SK-N-SH (cell line): ENCODE results near the gene SPNS1. TPM values are rescaled to one million over a fixed set of nuclear protein-coding genes. Genes with fewer than 3 reads are reported as not detected.

Experiments used
- CTCF ChIA-PET: fragments of 300-600, 350-600 bp; formaldehyde crosslinking; extraction: SDS; loops from one replicate; lab custom pipeline; 2021; lab: Yijun Ruan, JAX
- POLR2A ChIA-PET: fragments of 350-600 bp; sonication (Branson Sonifier 250); formaldehyde crosslinking; extraction: SDS; loops from one replicate; lab custom pipeline; 2020; ENCODE audit warnings: antibody characterized with exemption, inconsistent platforms; lab: Yijun Ruan, JAX
- DNase-seq: peaks from one replicate; pipeline ENCODE4 v3.0.0; 2012
- H2AFZ ChIP-seq: fragments of 200-600 bp; sonication (generic); 2 replicates; pipeline ENCODE4 v1.8.1; 2016; ENCODE audit warnings: antibody characterized with exemption, mild to moderate bottlenecking, low read depth
- H3F3A ChIP-seq: fragments of 200-600 bp; sonication (generic); replicated peaks from 2 replicates; pipeline ENCODE3; 2016; ENCODE audit warnings: antibody characterized with exemption, mild to moderate bottlenecking; ENCODE audit not compliant: insufficient read depth
- H3K27ac ChIP-seq, 2 experiments: fragments of 200-500 bp in 1 of 2; fragments of 200-600 bp in 1 of 2; sonication (Bioruptor generic) in 1 of 2; sonication (generic), shearing (Covaris generic) in 1 of 2; 2 replicates each; pipeline versions ENCODE4 v1.5.1 to v1.6.1; 2014 to 2016; ENCODE audit warnings: low read depth in 2 of 2, inconsistent platforms in 1 of 2, low read length in 1 of 2, mild to moderate bottlenecking in 1 of 2, mixed read lengths in 1 of 2
- H3K27me3 ChIP-seq: fragments of 200-600 bp; sonication (generic), shearing (Covaris generic); 2 replicates; pipeline ENCODE4 v1.6.1; 2016; ENCODE audit warnings: mixed run types; ENCODE audit not compliant: insufficient read depth
- H3K36me3 ChIP-seq, 2 experiments: fragments of 200-500 bp in 1 of 2; fragments of 200-600 bp in 1 of 2; sonication (Bioruptor generic) in 1 of 2; sonication (generic) in 1 of 2; replicated peaks in 1 of 2; 2 replicates each; pipeline versions ENCODE3 to v1.5.1; 2014 to 2016; ENCODE audit warnings: low read length in 1 of 2, mild to moderate bottlenecking in 1 of 2; ENCODE audit not compliant: insufficient read depth in 2 of 2, control insufficient read depth in 1 of 2
- H3K4me1 ChIP-seq, 2 experiments: fragments of 200-500 bp in 1 of 2; fragments of 200-600 bp in 1 of 2; sonication (Bioruptor generic) in 1 of 2; sonication (generic), shearing (Covaris generic) in 1 of 2; 2 replicates each; pipeline versions ENCODE4 v1.5.1 to v1.6.1; 2014 to 2016; ENCODE audit warnings: low read depth in 1 of 2, low read length in 1 of 2, mixed run types in 1 of 2; ENCODE audit not compliant: insufficient read depth in 2 of 2, control insufficient read depth in 1 of 2
- H3K4me2 ChIP-seq: fragments of 200-600 bp; sonication (generic), shearing (Covaris generic); 2 replicates; pipeline ENCODE4 v1.6.1; 2017; ENCODE audit warnings: mixed run types
- H3K4me3 ChIP-seq, 2 experiments: fragments of 200-500 bp in 1 of 2; fragments of 200-600 bp in 1 of 2; sonication (Bioruptor generic) in 1 of 2; sonication (generic), shearing (Covaris generic) in 1 of 2; 2 replicates each; pipeline versions ENCODE4 v1.5.1 to v1.8.1; 2014 to 2016; ENCODE audit warnings: low read depth in 2 of 2, inconsistent platforms in 1 of 2, low read length in 1 of 2, mild to moderate bottlenecking in 1 of 2, mixed read lengths in 1 of 2, moderate library complexity in 1 of 2
- H3K79me2 ChIP-seq: fragments of 200-600 bp; sonication (generic); 2 replicates; pipeline ENCODE4 v1.8.1; 2017; ENCODE audit warnings: mild to moderate bottlenecking; ENCODE audit not compliant: insufficient read depth
- H3K9ac ChIP-seq: fragments of 200-600 bp; sonication (generic); 2 replicates; pipeline ENCODE4 v1.6.1; 2017; ENCODE audit warnings: mixed run types
- H3K9me2 ChIP-seq: fragments of 200-600 bp; sonication (generic); 2 replicates; pipeline ENCODE4 v1.6.1; 2017; ENCODE audit warnings: mixed run types
- H3K9me3 ChIP-seq: fragments of 200-600 bp; sonication (generic); 2 replicates; pipeline ENCODE4 v1.6.1; 2017; ENCODE audit warnings: mixed run types, mild to moderate bottlenecking, moderate library complexity
- H4K20me1 ChIP-seq: fragments of 200-600 bp; sonication (generic); 2 replicates; pipeline ENCODE4 v1.6.1; 2017; ENCODE audit warnings: mild to moderate bottlenecking, mixed run types; ENCODE audit not compliant: insufficient read depth
- CHD2 ChIP-seq: fragments of 150-350 bp; IDR thresholded peaks from 2 replicates; pipeline ENCODE4 v1.6.1; 2018; ENCODE audit warnings: low read length; ENCODE audit not compliant: partially characterized antibody
- ELF1 ChIP-seq: IDR thresholded peaks from 2 replicates; pipeline ENCODE4 v1.4.0; 2012
- EP300 ChIP-seq, 2 experiments: IDR thresholded peaks; 2 replicates each; pipeline versions ENCODE4 v1.4.0 to v1.6.1; 2012; ENCODE audit warnings: borderline replicate concordance in 1 of 2, low read depth in 1 of 2, low read length in 1 of 2
- FOXM1 ChIP-seq: IDR thresholded peaks from 2 replicates; pipeline ENCODE4 v1.4.0; 2012; ENCODE audit warnings: low read depth, mild to moderate bottlenecking
- GABPA ChIP-seq: IDR thresholded peaks from 2 replicates; pipeline ENCODE4 v1.4.0; 2012; ENCODE audit warnings: low read depth, mild to moderate bottlenecking
- JUND ChIP-seq: IDR thresholded peaks from 2 replicates; pipeline ENCODE4 v1.4.0; 2012
- MEF2A ChIP-seq: IDR thresholded peaks from 2 replicates; pipeline ENCODE4 v1.4.0; 2012; ENCODE audit warnings: low read depth, borderline replicate concordance
- MXI1 ChIP-seq: IDR thresholded peaks from 2 replicates; pipeline ENCODE4 v1.6.1; 2012; ENCODE audit warnings: mild to moderate bottlenecking, low read depth, low read length, improper control_type of control experiment
- NFIC ChIP-seq: IDR thresholded peaks from 2 replicates; pipeline ENCODE4 v1.4.0; 2012; ENCODE audit warnings: borderline replicate concordance
- RAD21 ChIP-seq: IDR thresholded peaks from 2 replicates; pipeline ENCODE4 v1.6.1; 2012; ENCODE audit warnings: mild to moderate bottlenecking, low read length
- RCOR1 ChIP-seq: fragments of 150-350 bp; IDR thresholded peaks from 2 replicates; pipeline ENCODE4 v1.6.1; 2017; ENCODE audit warnings: antibody characterized with exemption, low read length
- RXRA ChIP-seq: IDR thresholded peaks from 2 replicates; pipeline ENCODE4 v1.4.0; 2012; ENCODE audit warnings: low read depth, mild to moderate bottlenecking, borderline replicate concordance
- SMC3 ChIP-seq: IDR thresholded peaks from 2 replicates; pipeline ENCODE4 v1.6.1; 2012; ENCODE audit warnings: low read depth, low read length, improper control_type of control experiment
- TEAD4 ChIP-seq: IDR thresholded peaks from 2 replicates; pipeline ENCODE4 v1.4.0; 2012; ENCODE audit warnings: mild to moderate bottlenecking, borderline replicate concordance; ENCODE audit not compliant: insufficient read depth
- YY1 ChIP-seq: IDR thresholded peaks from 2 replicates; pipeline ENCODE4 v1.4.0; 2012; ENCODE audit warnings: low read depth, mild to moderate bottlenecking
- WGBS: methylation state at CpG from one replicate; pipeline ENCODE4 v1.1.6; 2017; ENCODE audit warnings: low lambda C conversion rate; 5-methylcytosine and 5-hydroxymethylcytosine counted together
- polyA plus RNA-seq, 3 experiments: library from polyadenylated mRNA; depleted of rRNA; stranded (reverse); fragments of >200 nt; gene quantifications; 2 replicates each; pipeline ENCODE4 v1.2.3, GENCODE V29; 2012
- TF ChIP-seq, protein P1 (sequence below): fragments of 150-350 bp; IDR thresholded peaks from 2 replicates; pipeline ENCODE4 v1.6.1; 2016; ENCODE audit warnings: mild to moderate bottlenecking, low read depth, low read length
- TF ChIP-seq, protein P2 (sequence below): IDR thresholded peaks from 2 replicates; pipeline ENCODE4; 2012
- TF ChIP-seq, protein P3 (sequence below): fragments of 200-600 bp; sonication (generic); IDR thresholded peaks from 2 replicates; pipeline ENCODE4 v1.6.1; 2017; ENCODE audit warnings: antibody characterized with exemption, mild to moderate bottlenecking, moderate library complexity
- TF ChIP-seq, protein P4 (sequence below): fragments of 150-350 bp; IDR thresholded peaks from 2 replicates; pipeline ENCODE4 v1.6.1; 2017; ENCODE audit warnings: antibody characterized with exemption, low read length, low read depth, borderline replicate concordance
- TF ChIP-seq, protein P5 (sequence below): IDR thresholded peaks from 2 replicates; pipeline ENCODE4 v1.4.0; 2012; ENCODE audit warnings: low read depth

The SPNS1 gene
- polyA plus RNA-seq, 1 of the 3 experiments (the other 2 are of a cell fraction) = 41.1 TPM

DNA sequence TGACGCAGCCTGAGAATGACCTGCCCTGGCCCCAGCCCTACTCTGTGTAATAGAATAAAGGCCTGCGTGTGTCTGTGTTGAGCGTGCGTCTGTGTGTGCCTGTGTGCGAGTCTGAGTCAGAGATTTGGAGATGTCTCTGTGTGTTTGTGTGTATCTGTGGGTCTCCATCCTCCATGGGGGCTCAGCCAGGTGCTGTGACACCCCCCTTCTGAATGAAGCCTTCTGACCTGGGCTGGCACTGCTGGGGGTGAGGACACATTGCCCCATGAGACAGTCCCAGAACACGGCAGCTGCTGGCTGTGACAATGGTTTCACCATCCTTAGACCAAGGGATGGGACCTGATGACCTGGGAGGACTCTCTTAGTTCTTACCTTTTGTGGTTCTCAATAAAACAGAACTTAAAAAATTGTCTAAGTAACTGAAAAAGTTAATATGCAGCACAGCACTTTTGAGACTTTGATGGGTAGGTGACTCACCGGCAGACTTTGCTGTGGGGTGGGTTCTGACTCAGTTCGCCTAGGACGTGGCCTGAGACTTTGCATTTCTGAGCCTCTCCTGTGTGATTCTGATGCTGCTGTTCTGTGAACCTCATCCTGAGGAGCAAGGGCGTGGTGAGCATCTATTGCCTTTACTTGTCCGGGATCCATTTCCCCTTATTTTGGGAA is 15.9 kb downstream of the SPNS1 start:
- Histone ChIP-seq H3K36me3 (peaks cover 0 to 18% of the 10 kb centered on the region in 2 experiments), H3K4me2 (no peak overlapping the region), H3K4me1 (no peaks in the 10 kb centered on the region), H4K20me1 (no peaks in the 10 kb centered on the region), H3F3A (no peaks in the 10 kb centered on the region), H3K9me2 (no peaks in the 10 kb centered on the region), H3K4me3 (no peak overlapping the region), H3K27ac (no peak overlapping the region), H2AFZ (no peak overlapping the region), H3K9ac (no peak overlapping the region), H3K79me2 (no peaks in the 10 kb centered on the region), H3K9me3 (no peaks in the 10 kb centered on the region), H3K27me3 (no peaks in the 10 kb centered on the region)
- 88% methylated on average over 11 of the region's 11 CpGs for WGBS
- CTCF ChIA-PET = no interaction called here
- TF ChIP-seq, protein P1, sequence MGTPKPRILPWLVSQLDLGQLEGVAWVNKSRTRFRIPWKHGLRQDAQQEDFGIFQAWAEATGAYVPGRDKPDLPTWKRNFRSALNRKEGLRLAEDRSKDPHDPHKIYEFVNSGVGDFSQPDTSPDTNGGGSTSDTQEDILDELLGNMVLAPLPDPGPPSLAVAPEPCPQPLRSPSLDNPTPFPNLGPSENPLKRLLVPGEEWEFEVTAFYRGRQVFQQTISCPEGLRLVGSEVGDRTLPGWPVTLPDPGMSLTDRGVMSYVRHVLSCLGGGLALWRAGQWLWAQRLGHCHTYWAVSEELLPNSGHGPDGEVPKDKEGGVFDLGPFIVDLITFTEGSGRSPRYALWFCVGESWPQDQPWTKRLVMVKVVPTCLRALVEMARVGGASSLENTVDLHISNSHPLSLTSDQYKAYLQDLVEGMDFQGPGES = no peak
- TF ChIP-seq RXRA (no peak), FOXM1 (no peak), CHD2 (no peak)
- TF ChIP-seq, protein P2, sequence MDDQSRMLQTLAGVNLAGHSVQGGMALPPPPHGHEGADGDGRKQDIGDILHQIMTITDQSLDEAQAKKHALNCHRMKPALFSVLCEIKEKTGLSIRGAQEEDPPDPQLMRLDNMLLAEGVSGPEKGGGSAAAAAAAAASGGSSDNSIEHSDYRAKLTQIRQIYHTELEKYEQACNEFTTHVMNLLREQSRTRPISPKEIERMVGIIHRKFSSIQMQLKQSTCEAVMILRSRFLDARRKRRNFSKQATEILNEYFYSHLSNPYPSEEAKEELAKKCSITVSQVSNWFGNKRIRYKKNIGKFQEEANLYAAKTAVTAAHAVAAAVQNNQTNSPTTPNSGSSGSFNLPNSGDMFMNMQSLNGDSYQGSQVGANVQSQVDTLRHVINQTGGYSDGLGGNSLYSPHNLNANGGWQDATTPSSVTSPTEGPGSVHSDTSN = no peak
- POLR2A ChIA-PET = no interaction called here
- no peak for DNase-seq

DNA sequence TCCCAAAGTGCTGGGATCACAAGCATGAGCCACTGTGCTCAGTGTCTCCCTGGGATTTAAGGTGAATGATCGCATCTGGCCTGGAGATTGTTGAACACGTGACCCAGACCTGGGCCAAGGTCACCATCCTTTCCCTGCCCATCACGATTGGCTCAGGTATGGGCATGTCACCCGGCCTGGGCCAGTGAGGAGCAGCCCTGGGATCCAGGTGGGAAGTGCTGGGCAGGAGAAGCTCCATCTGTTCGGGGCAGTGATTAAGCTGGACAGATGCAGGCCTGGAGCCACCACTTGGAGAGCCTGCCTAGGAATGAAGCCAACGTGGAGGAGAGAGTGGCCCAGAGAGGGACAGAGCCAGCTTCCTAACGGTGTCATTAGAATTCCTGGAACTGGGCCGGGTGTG is 17.1 kb downstream of the SPNS1 start:
- TF ChIP-seq, protein P1 = no peak
- TF ChIP-seq ELF1 (no peak), MEF2A (no peak), TEAD4 (no peak), EP300 (IDR thresholded peaks at IDR 0.05; ENCODE audit: borderline replicate concordance in 1 of 2, low read depth in 1 of 2, low read length in 1 of 2) (no peak), GABPA (no peak), RCOR1 (no peak), NFIC (no peak), RAD21 (no peak), SMC3 (no peak), YY1 (no peak), FOXM1 (no peak), MXI1 (no peak), JUND (no peak)
- TF ChIP-seq, protein P3, sequence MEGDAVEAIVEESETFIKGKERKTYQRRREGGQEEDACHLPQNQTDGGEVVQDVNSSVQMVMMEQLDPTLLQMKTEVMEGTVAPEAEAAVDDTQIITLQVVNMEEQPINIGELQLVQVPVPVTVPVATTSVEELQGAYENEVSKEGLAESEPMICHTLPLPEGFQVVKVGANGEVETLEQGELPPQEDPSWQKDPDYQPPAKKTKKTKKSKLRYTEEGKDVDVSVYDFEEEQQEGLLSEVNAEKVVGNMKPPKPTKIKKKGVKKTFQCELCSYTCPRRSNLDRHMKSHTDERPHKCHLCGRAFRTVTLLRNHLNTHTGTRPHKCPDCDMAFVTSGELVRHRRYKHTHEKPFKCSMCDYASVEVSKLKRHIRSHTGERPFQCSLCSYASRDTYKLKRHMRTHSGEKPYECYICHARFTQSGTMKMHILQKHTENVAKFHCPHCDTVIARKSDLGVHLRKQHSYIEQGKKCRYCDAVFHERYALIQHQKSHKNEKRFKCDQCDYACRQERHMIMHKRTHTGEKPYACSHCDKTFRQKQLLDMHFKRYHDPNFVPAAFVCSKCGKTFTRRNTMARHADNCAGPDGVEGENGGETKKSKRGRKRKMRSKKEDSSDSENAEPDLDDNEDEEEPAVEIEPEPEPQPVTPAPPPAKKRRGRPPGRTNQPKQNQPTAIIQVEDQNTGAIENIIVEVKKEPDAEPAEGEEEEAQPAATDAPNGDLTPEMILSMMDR = no peak
- TF ChIP-seq, protein P4, sequence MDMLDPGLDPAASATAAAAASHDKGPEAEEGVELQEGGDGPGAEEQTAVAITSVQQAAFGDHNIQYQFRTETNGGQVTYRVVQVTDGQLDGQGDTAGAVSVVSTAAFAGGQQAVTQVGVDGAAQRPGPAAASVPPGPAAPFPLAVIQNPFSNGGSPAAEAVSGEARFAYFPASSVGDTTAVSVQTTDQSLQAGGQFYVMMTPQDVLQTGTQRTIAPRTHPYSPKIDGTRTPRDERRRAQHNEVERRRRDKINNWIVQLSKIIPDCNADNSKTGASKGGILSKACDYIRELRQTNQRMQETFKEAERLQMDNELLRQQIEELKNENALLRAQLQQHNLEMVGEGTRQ = no peak
- TF ChIP-seq, protein P5, sequence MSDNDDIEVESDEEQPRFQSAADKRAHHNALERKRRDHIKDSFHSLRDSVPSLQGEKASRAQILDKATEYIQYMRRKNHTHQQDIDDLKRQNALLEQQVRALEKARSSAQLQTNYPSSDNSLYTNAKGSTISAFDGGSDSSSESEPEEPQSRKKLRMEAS = no peak

More for the DNA sequence above, 17.1 kb downstream of the SPNS1 start:
- 65% methylated on average over 8 of the region's 8 CpGs for WGBS
- CTCF ChIA-PET = interaction anchor here (0.6 to 1.2 kb wide), 2 partner anchors 14 to 471 kb away, joined by 3 to 6 read pairs; no protein-coding TSS in a partner anchor
- H3K9me2 ChIP-seq = no peaks in the 10 kb centered on the region
- H3K4me3 ChIP-seq = no peak overlapping the region
- no peaks in the 10 kb centered on the region for H3K9me3 ChIP-seq
- no peak overlapping the region for H3K9ac ChIP-seq
- no peaks in the 10 kb centered on the region for H3K79me2 ChIP-seq
- no peak overlapping the region for H3K27ac ChIP-seq
- no peaks in the 10 kb centered on the region for H3K27me3 ChIP-seq
- no peak overlapping the region for H3K4me2 ChIP-seq
- POLR2A ChIA-PET = no interaction called here
- H2AFZ ChIP-seq = no peak overlapping the region
- H3F3A ChIP-seq = no peaks in the 10 kb centered on the region
- H3K4me1 ChIP-seq = no peaks in the 10 kb centered on the region
- H4K20me1 ChIP-seq = no peaks in the 10 kb centered on the region
- peaks cover 0 to 14% of the 10 kb centered on the region in 2 experiments for H3K36me3 ChIP-seq
- DNase-seq = no peak
